ENCODE measurements around the gene EEF1E1.

Gene EEF1E1

GRCh38 chr6:8135276-8135675 lies 32.9 kb upstream of the EEF1E1 start:
- no peaks in the 10 kb centered on the region for H3K9me3 ChIP-seq (ENCODE audit: control insufficient read depth, insufficient read depth, low read depth, low read length)
- POLR2A ChIA-PET = no interaction called here
- TF ChIP-seq ZNF747 (tag by site-specific recombination; IDR thresholded peaks at IDR 0.05) = no peak
- no peak for TF ChIP-seq ZNF777 (tag by site-specific recombination; IDR thresholded peaks at IDR 0.05; ENCODE audit: borderline replicate concordance)
- no peak for TF ChIP-seq ZSCAN18 (tag by site-specific recombination; IDR thresholded peaks at IDR 0.05)
- no peak for TF ChIP-seq ZNF248 (tag by site-specific recombination; IDR thresholded peaks at IDR 0.05)
- no peak for TF ChIP-seq ZNF623 (tag by site-specific recombination; IDR thresholded peaks at IDR 0.05)
- TF ChIP-seq ZFP37 (tag by site-specific recombination; IDR thresholded peaks at IDR 0.05) = no peak
- no peak for TF ChIP-seq ZNF280C (tag by site-specific recombination; IDR thresholded peaks at IDR 0.05)
- TF ChIP-seq ZNF366 (tag by site-specific recombination; conservative IDR thresholded peaks at IDR 0.05) = no peak
- TF ChIP-seq ZNF114 (tag by site-specific recombination; IDR thresholded peaks at IDR 0.05) = no peak
- no peak for TF ChIP-seq ZNF211 (tag by site-specific recombination; IDR thresholded peaks at IDR 0.05; ENCODE audit: low read depth)
- no peak for TF ChIP-seq EGR2 (tag by site-specific recombination; IDR thresholded peaks at IDR 0.05; ENCODE audit: low read depth)
- TF ChIP-seq ZNF544 (tag by site-specific recombination; IDR thresholded peaks at IDR 0.05) = no peak
- no peak for TF ChIP-seq BCL11B (tag by site-specific recombination; IDR thresholded peaks at IDR 0.05; ENCODE audit: low read depth)
- no peaks in the 10 kb centered on the region for H3K36me3 ChIP-seq (ENCODE audit: control insufficient read depth in 2 of 2, insufficient read depth in 1 of 2, low read length in 2 of 2)
- no peak overlapping the region for H3K4me3 ChIP-seq (ENCODE audit: low read depth, low read length)
- H3K27ac ChIP-seq (ENCODE audit: extremely low read depth, low read depth, low read length) = no peak overlapping the region
- no peaks in the 10 kb centered on the region for H3K4me1 ChIP-seq (ENCODE audit: control insufficient read depth, insufficient read depth, low read length)
- CTCF ChIA-PET = interaction anchor here (0.6 to 11.6 kb wide), 3 partner anchors 45 to 572 kb away, joined by 3 to 475 read pairs (median 3); no protein-coding TSS in a partner anchor

GRCh38 chr6:8132130-8132529 lies 29.8 kb upstream of the EEF1E1 start:
- ChIA-PET POLR2A (interaction anchor here (0.8 kb wide), 1 partner anchor 91 kb away, joined by 3 read pairs; no protein-coding TSS in a partner anchor), CTCF (interaction anchor here (0.6 to 11.6 kb wide), 27 partner anchors 8 to 797 kb away, joined by 3 to 475 read pairs (median 6); no protein-coding TSS in a partner anchor)
- Histone ChIP-seq H3K36me3 (ENCODE audit: control insufficient read depth in 2 of 2, insufficient read depth in 1 of 2, low read length in 2 of 2) (no peaks in the 10 kb centered on the region), H3K4me3 (ENCODE audit: low read depth, low read length) (no peak overlapping the region), H3K4me1 (ENCODE audit: control insufficient read depth, insufficient read depth, low read length) (no peaks in the 10 kb centered on the region), H3K27ac (ENCODE audit: extremely low read depth, low read depth, low read length) (no peak overlapping the region), H3K9me3 (ENCODE audit: control insufficient read depth, insufficient read depth, low read depth, low read length) (no peaks in the 10 kb centered on the region)
- TF ChIP-seq ZNF548 (tag by site-specific recombination; IDR thresholded peaks at IDR 0.05) (peak; percentile 93), ZNF112 (tag by site-specific recombination; IDR thresholded peaks at IDR 0.05) (no peak)

DNA sequence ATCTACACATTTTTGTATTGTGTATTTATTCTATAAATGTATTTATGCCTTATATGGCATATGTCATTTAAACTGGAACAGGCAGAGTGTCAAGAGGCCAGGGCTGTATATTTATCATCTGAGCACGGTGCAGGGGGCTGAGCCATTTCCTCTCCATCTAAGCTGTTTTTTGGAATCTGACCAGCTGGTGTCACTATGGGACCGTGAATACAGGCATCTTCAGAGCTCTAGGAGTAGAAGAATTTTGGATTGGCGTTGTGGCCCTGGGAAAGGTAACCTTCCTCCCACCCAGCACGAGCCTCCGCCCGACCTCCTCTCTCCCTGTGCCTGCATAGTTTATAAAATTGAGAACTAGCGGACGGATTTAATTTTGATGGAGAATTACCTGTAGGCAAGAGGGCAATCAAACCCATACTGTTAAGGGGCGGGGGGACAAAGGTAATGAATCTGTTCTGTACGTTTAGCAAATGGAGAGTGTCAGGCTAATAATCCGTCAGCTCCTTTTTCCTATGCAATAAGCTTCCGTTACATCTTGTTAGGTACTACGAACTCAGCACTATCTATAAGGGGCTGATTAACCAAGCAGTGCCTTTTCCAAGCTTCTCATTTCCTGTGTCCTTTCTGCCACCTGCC lies 29.0 kb upstream of the EEF1E1 start:
- Histone ChIP-seq H3K27ac (ENCODE audit: extremely low read depth, low read depth, low read length) (no peak overlapping the region), H3K4me1 (ENCODE audit: control insufficient read depth, insufficient read depth, low read length) (no peaks in the 10 kb centered on the region), H3K9me3 (ENCODE audit: control insufficient read depth, insufficient read depth, low read depth, low read length) (no peaks in the 10 kb centered on the region), H3K4me3 (ENCODE audit: low read depth, low read length) (no peak overlapping the region), H3K36me3 (ENCODE audit: control insufficient read depth in 2 of 2, insufficient read depth in 1 of 2, low read length in 2 of 2) (no peaks in the 10 kb centered on the region)
- ChIA-PET CTCF (interaction anchor here (0.6 to 11.6 kb wide), 58 partner anchors 9 to 911 kb away, joined by 3 to 475 read pairs (median 4); partner anchors contain the start of gene BMP6), POLR2A (interaction anchor here (0.9 kb wide), 2 partner anchors 87 to 88 kb away, joined by 3 to 4 read pairs; no protein-coding TSS in a partner anchor)
- no peak for TF ChIP-seq ZBTB7A (tag by site-specific recombination; IDR thresholded peaks at IDR 0.05; ENCODE audit: low read depth)
- TF ChIP-seq CTCF (tag by site-specific recombination; IDR thresholded peaks at IDR 0.05) = peak; percentile 63
- TF ChIP-seq ZNF660 (tag by site-specific recombination; IDR thresholded peaks at IDR 0.05) = 0 out of 2 replicates have a peak, but pooled peaks have one; percentile 38
- peak; percentile 92 for TF ChIP-seq ZNF654 (tag by site-specific recombination; IDR thresholded peaks at IDR 0.05; ENCODE audit: low read depth)
- TF ChIP-seq ZNF335 (tag by site-specific recombination; conservative IDR thresholded peaks at IDR 0.05) = peak; percentile 56; the same call in 1 of the 2 replicates
- 0 out of 2 replicates have a peak, but pooled peaks have one; percentile 7 for TF ChIP-seq ZNF580 (tag by site-specific recombination; IDR thresholded peaks at IDR 0.05)
